ENCODE data around the gene CBLL2. TPM values are rescaled to one million over a fixed set of nuclear protein-coding genes. Genes with fewer than 3 reads are reported as not detected.

The CBLL2 gene
- total RNA-seq, 1 donor from 2014 or later, result not detected

DNA sequence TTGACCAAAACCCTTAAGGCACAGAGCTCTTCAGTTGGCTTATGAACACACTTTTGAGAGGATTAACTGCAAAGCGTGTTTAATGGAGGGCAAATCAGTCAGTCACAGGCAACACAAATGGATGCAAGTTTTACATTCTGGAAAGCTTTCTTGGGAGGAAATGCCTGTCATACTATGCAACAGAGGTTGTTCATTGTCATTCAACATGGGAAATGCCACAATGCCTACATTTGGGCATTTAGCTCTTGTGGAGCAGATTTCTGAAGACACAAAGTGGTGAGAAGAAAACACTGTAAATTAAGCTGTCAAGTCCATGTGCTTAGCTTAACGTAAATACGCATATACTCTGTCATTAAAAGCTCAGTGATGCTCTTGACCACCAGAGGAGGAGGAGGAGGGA lies 41.1 kb downstream of the CBLL2 start:
- TF ChIP-seq, protein P1, sequence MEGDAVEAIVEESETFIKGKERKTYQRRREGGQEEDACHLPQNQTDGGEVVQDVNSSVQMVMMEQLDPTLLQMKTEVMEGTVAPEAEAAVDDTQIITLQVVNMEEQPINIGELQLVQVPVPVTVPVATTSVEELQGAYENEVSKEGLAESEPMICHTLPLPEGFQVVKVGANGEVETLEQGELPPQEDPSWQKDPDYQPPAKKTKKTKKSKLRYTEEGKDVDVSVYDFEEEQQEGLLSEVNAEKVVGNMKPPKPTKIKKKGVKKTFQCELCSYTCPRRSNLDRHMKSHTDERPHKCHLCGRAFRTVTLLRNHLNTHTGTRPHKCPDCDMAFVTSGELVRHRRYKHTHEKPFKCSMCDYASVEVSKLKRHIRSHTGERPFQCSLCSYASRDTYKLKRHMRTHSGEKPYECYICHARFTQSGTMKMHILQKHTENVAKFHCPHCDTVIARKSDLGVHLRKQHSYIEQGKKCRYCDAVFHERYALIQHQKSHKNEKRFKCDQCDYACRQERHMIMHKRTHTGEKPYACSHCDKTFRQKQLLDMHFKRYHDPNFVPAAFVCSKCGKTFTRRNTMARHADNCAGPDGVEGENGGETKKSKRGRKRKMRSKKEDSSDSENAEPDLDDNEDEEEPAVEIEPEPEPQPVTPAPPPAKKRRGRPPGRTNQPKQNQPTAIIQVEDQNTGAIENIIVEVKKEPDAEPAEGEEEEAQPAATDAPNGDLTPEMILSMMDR (IDR thresholded peaks at IDR 0.05; ENCODE audit: partially characterized antibody, unreplicated experiment), result no peak

DNA sequence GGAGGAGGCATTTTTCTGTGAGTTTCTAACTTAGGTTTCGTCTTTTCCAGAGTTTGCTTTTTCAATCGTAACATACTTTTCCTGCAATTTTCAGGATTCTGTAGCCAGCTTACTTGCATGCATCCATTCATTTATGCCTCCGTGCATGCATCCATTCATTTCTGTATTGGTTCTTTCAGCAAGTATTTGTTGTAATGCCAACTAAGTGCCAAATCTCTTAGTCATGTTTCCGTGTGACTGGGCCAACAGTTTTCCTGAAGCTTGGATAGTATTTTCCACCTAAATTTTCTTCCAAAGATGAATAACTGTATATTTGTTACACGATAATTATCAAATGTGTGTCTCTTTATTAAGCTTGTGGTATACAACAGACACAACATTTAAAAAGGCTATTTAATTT lies 41.5 kb downstream of the CBLL2 start:
- TF ChIP-seq, protein P1 (IDR thresholded peaks at IDR 0.05; ENCODE audit: partially characterized antibody, unreplicated experiment), result no peak
- Mint-ChIP-seq H3K27ac (ENCODE audit: unreplicated experiment) (no peak overlapping the region), H3K36me3 (ENCODE audit: unreplicated experiment) (no peaks in the 10 kb centered on the region), H3K4me1 (ENCODE audit: low read depth, unreplicated experiment) (no peaks in the 10 kb centered on the region), H3K27me3 (ENCODE audit: unreplicated experiment) (no peaks in the 10 kb centered on the region), H3K9me3 (ENCODE audit: unreplicated experiment) (no peaks in the 10 kb centered on the region), H3K4me3 (ENCODE audit: unreplicated experiment) (no peak overlapping the region)
- DNase-seq, result no peak

More for the DNA sequence above, 41.1 kb downstream of the CBLL2 start:
- Mint-ChIP-seq H3K9me3 (ENCODE audit: unreplicated experiment) (no peaks in the 10 kb centered on the region), H3K4me1 (ENCODE audit: low read depth, unreplicated experiment) (no peaks in the 10 kb centered on the region), H3K27me3 (ENCODE audit: unreplicated experiment) (no peaks in the 10 kb centered on the region), H3K36me3 (ENCODE audit: unreplicated experiment) (no peaks in the 10 kb centered on the region), H3K4me3 (ENCODE audit: unreplicated experiment) (no peak overlapping the region), H3K27ac (ENCODE audit: unreplicated experiment) (no peak overlapping the region)
- DNase-seq, result no peak

DNA sequence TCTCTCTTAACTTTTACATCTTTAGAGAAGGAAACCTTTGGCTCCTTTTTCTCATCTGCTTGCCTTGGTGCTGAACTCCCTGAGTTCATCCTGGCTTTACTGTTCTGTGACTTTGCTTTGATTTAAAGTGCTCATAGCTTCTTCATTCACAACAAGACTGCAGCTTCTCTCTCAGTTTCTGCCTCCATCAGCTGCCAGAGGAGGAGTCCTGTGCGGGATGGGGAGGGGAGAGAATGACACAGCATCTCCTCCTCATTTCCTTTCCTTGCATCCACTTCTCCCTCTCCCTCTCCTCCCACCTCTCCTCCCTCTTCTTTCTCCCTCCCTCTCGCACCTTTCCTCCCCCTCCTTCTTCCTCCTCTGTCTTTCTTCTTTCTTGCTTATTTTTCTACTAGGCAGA lies 42.0 kb downstream of the CBLL2 start:
- Mint-ChIP-seq H3K4me3 (ENCODE audit: unreplicated experiment) (no peak overlapping the region), H3K27me3 (ENCODE audit: unreplicated experiment) (no peaks in the 10 kb centered on the region), H3K36me3 (ENCODE audit: unreplicated experiment) (no peaks in the 10 kb centered on the region), H3K9me3 (ENCODE audit: unreplicated experiment) (no peaks in the 10 kb centered on the region), H3K27ac (ENCODE audit: unreplicated experiment) (peak overlapping the region; percentile 52), H3K4me1 (ENCODE audit: low read depth, unreplicated experiment) (no peaks in the 10 kb centered on the region)
- peak; percentile 14 for DNase-seq
- TF ChIP-seq, protein P1 (IDR thresholded peaks at IDR 0.05; ENCODE audit: partially characterized antibody, unreplicated experiment), result no peak

DNA sequence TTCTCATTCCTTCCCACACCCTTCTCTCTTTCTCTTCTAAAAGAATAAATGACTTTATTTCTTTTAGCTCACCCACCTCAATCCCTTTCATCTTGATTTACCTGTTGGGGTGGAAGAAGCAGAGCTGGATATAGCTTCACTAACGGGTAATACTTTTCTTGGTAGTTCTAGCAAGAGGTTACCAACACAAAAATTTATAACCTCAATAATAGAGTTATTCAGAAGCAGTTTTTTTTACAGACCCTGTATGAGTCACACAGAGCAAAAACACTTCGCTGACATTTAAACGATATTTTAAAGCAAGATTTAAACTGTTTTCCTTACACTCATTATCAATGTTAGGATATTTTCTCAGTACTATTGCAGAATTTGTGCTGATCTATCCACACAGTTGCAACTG lies 42.4 kb downstream of the CBLL2 start:
- Mint-ChIP-seq H3K9me3 (ENCODE audit: unreplicated experiment) (no peaks in the 10 kb centered on the region), H3K4me3 (ENCODE audit: unreplicated experiment) (no peak overlapping the region), H3K36me3 (ENCODE audit: unreplicated experiment) (no peaks in the 10 kb centered on the region), H3K27ac (ENCODE audit: unreplicated experiment) (no peak overlapping the region), H3K4me1 (ENCODE audit: low read depth, unreplicated experiment) (no peaks in the 10 kb centered on the region), H3K27me3 (ENCODE audit: unreplicated experiment) (no peaks in the 10 kb centered on the region)
- TF ChIP-seq, protein P1 (IDR thresholded peaks at IDR 0.05; ENCODE audit: partially characterized antibody, unreplicated experiment), result no peak
- no peak for DNase-seq

GRCh38 chrX:22320236-22320873 lies 47.6 kb downstream of the CBLL2 start:
- Mint-ChIP-seq H3K36me3 (ENCODE audit: unreplicated experiment) (no peaks in the 10 kb centered on the region), H3K4me3 (ENCODE audit: unreplicated experiment) (no peak overlapping the region), H3K27ac (ENCODE audit: unreplicated experiment) (no peak overlapping the region), H3K9me3 (ENCODE audit: unreplicated experiment) (peaks cover 2% of the 10 kb centered on the region), H3K4me1 (ENCODE audit: low read depth, unreplicated experiment) (no peaks in the 10 kb centered on the region), H3K27me3 (ENCODE audit: unreplicated experiment) (no peaks in the 10 kb centered on the region)
- TF ChIP-seq, protein P1 (IDR thresholded peaks at IDR 0.05; ENCODE audit: partially characterized antibody, unreplicated experiment), result no peak
- DNase-seq, result no peak

Data from glutamatergic neuron (in vitro differentiated cells).